ENCODE data around the gene TAS2R60.

The TAS2R60 gene

GRCh38 chr7:143439866-143440265, 3.4 kb upstream of the TAS2R60 start:
- no peak for DNase-seq

GRCh38 chr7:143444063-143444782, 970 bp downstream of the TAS2R60 start:
- DNase-seq: no peak

GRCh38 chr7:143444785-143445184, 1.5 kb downstream of the TAS2R60 start:
- DNase-seq: no peak

- DNase-seq: no peak
Measured at GRCh38 chr7:143447466-143447865, 4.2 kb downstream of the TAS2R60 start.

- no peak for DNase-seq
Measured at GRCh38 chr7:143448429-143448828, 5.2 kb downstream of the TAS2R60 start.

GRCh38 chr7:143449793-143450192, 6.5 kb downstream of the TAS2R60 start:
- no peak for DNase-seq

GRCh38 chr7:143451122-143451521, 7.9 kb downstream of the TAS2R60 start:
- DNase-seq: no peak

- DNase-seq: no peak
Measured at GRCh38 chr7:143451746-143452145, 8.5 kb downstream of the TAS2R60 start.

GRCh38 chr7:143452495-143452894, 9.2 kb downstream of the TAS2R60 start:
- DNase-seq: no peak

- DNase-seq: no peak
Measured at GRCh38 chr7:143454091-143454680, 10.9 kb downstream of the TAS2R60 start.

GRCh38 chr7:143455491-143455890, 12.2 kb downstream of the TAS2R60 start:
- no peak for DNase-seq

- no peak for DNase-seq
Measured at GRCh38 chr7:143455942-143456341, 12.7 kb downstream of the TAS2R60 start.

GRCh38 chr7:143456992-143457793, 13.9 kb downstream of the TAS2R60 start:
- DNase-seq: no peak

GRCh38 chr7:143458263-143458662, 15.0 kb downstream of the TAS2R60 start:
- no peak for DNase-seq

GRCh38 chr7:143458681-143459080, 15.4 kb downstream of the TAS2R60 start:
- no peak for DNase-seq

GRCh38 chr7:143459359-143459758, 16.1 kb downstream of the TAS2R60 start:
- no peak for DNase-seq

- no peak for DNase-seq
Measured at GRCh38 chr7:143460271-143460979, 17.2 kb downstream of the TAS2R60 start.

- no peak for DNase-seq
Measured at GRCh38 chr7:143462045-143462444, 18.8 kb downstream of the TAS2R60 start.

GRCh38 chr7:143463556-143463955, 20.3 kb downstream of the TAS2R60 start:
- peak in 1 of 58 donors; percentile 12 for DNase-seq

GRCh38 chr7:143463957-143464356, 20.7 kb downstream of the TAS2R60 start:
- no peak for DNase-seq

GRCh38 chr7:143467724-143468123, 24.5 kb downstream of the TAS2R60 start:
- DNase-seq: no peak

All from anterior cingulate cortex (tissue), 58 donors.